Karpas-422 (cell line): Measurements from ENCODE around the gene CRTAP. TPM values are rescaled to one million over a fixed set of nuclear protein-coding genes. Genes with fewer than 3 reads are reported as not detected.

Source experiments
- DNase-seq: peaks from one replicate; pipeline ENCODE4 v3.0.0-alpha.2; 2015
- H2AFZ ChIP-seq: fragments of 200-600 bp; sonication (generic); 2 replicates; pipeline ENCODE4 v1.6.1; 2014; ENCODE audit warnings: antibody characterized with exemption, low read length, mixed read lengths
- H3K27ac ChIP-seq: fragments of 200-600 bp; sonication (generic); 2 replicates; pipeline ENCODE4 v1.5.1; 2014; ENCODE audit warnings: mild to moderate bottlenecking, low read length, moderate library complexity
- H3K27me3 ChIP-seq: fragments of 200-600 bp; sonication (generic); 2 replicates; pipeline ENCODE4 v1.6.1; 2014; ENCODE audit warnings: low read length, mixed read lengths
- H3K36me3 ChIP-seq: fragments of 200-600 bp; sonication (generic); 2 replicates; pipeline ENCODE4 v1.6.1; 2014; ENCODE audit warnings: low read length, mixed read lengths; ENCODE audit not compliant: insufficient read depth
- H3K4me1 ChIP-seq: fragments of 200-600 bp; sonication (generic); 2 replicates; pipeline ENCODE4 v1.6.1; 2014; ENCODE audit warnings: mild to moderate bottlenecking, low read length, mixed read lengths
- H3K4me2 ChIP-seq: fragments of 200-600 bp; sonication (generic); 2 replicates; pipeline ENCODE4 v1.6.1; 2014; ENCODE audit warnings: low read length, low read depth, mild to moderate bottlenecking; ENCODE audit not compliant: poor library complexity, severe bottlenecking
- H3K4me3 ChIP-seq: fragments of 200-600 bp; sonication (generic); 2 replicates; pipeline ENCODE4 v1.5.1; 2014; ENCODE audit warnings: mild to moderate bottlenecking, antibody characterized with exemption, low read length, mixed read lengths
- H3K79me2 ChIP-seq: fragments of 200-600 bp; sonication (generic); 2 replicates; pipeline ENCODE4 v1.6.1; 2014; ENCODE audit warnings: mild to moderate bottlenecking, low read length, mixed read lengths
- H3K9ac ChIP-seq: fragments of 200-600 bp; sonication (generic); 2 replicates; pipeline ENCODE4 v1.6.0; 2014; ENCODE audit warnings: low read length
- H3K9me2 ChIP-seq: fragments of 200-600 bp; sonication (generic), shearing (Covaris generic); replicated peaks from 2 replicates; pipeline ENCODE4 v1.6.0; 2014; ENCODE audit warnings: mild to moderate bottlenecking, low read length, moderate library complexity; ENCODE audit not compliant: insufficient read depth
- H3K9me3 ChIP-seq: fragments of 300-700, 200-600 bp; sonication (generic); 2 replicates; pipeline ENCODE4 v1.6.1; 2014; ENCODE audit warnings: low read length, mixed read lengths
- H4K20me1 ChIP-seq: fragments of 200-600 bp; sonication (generic); 2 replicates; pipeline ENCODE4 v1.6.1; 2014; ENCODE audit warnings: mild to moderate bottlenecking, antibody characterized with exemption, low read length, low read depth; ENCODE audit not compliant: insufficient read depth
- total RNA-seq: library from RNA; depleted of rRNA; stranded (reverse); fragments of >200 nt; shearing (Covaris generic); gene quantifications from 2 replicates; pipeline ENCODE4 v1.2.3, GENCODE V29; 2014; ENCODE audit warnings: low replicate concordance

CRTAP gene
- total RNA-seq, 1 experiment from 2014 or later, result 72.5 TPM

DNA sequence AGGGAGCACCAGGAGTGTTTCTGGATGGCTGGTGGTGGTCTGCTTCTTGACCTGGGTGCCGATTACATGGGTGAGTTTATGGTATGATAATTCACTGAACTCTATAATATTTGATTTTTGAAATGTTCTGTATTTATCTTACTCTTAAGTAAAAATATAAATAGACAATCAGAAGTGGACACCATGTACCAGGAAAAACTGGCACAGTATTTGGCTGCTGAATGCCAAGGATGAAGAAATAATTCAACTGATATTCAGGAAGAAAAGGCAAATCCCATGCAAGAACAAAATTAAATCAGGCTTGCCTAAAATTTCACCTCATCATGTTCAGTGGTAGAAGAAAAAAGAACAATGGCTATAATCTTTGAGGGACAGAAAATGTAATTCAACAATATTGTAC is 51.6 kb downstream of the CRTAP start:
- Histone ChIP-seq H4K20me1 (no peaks in the 10 kb centered on the region), H3K9me3 (no peaks in the 10 kb centered on the region), H3K27ac (no peak overlapping the region), H3K36me3 (no peaks in the 10 kb centered on the region), H3K9ac (no peak overlapping the region), H3K79me2 (no peaks in the 10 kb centered on the region), H3K9me2 (no peaks in the 10 kb centered on the region), H3K4me1 (peaks cover 17% of the 10 kb centered on the region), H3K4me3 (no peak overlapping the region), H2AFZ (no peak overlapping the region), H3K27me3 (no peaks in the 10 kb centered on the region), H3K4me2 (no peak overlapping the region)
- DNase-seq, result no peak

DNA sequence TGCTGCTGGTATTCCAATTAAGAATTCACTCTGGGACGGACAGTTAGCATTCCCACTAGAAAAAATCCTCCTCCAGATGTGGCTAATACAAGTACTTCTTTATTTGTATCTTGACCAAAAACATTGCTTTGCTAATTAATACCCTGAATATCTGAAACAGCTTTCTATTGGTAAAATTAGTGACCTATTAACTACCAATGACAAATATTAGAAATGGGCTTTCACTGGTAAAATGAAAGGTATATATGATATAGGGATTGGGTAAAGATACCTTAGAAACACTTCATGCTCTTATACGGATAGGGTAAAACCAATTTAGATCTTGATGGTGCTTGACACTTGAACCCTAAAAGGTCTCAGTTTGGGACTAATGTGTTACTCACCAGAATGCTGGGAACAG is 52.3 kb downstream of the CRTAP start:
- H3K36me3 ChIP-seq, result no peaks in the 10 kb centered on the region
- no peak overlapping the region for H3K4me3 ChIP-seq
- no peak overlapping the region for H3K27ac ChIP-seq
- no peak for DNase-seq
- no peak overlapping the region for H3K9ac ChIP-seq
- H3K9me3 ChIP-seq, result no peaks in the 10 kb centered on the region
- H3K79me2 ChIP-seq, result no peaks in the 10 kb centered on the region
- peaks cover 17% of the 10 kb centered on the region for H3K4me1 ChIP-seq
- H4K20me1 ChIP-seq, result no peaks in the 10 kb centered on the region
- no peaks in the 10 kb centered on the region for H3K9me2 ChIP-seq
- H2AFZ ChIP-seq, result no peak overlapping the region
- no peaks in the 10 kb centered on the region for H3K27me3 ChIP-seq
- no peak overlapping the region for H3K4me2 ChIP-seq

DNA sequence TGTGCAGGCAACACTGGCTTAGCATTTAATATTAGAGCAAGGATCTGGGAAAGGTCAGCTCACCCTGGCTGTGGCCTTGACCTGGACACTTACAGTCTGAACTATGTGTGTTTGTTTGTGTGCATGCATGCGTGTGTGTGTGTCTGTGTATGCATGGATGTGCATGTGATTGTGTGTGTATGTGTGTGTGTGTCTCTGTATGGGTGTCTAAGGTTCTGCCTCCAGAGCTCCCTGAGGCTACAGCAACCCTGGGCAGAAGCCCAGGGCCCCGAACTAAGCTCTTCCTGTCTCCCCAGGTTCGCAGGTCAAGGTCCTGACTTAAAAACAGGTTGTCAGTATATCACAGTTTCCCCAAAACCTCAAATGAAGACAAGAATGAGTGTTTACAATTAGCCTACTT is 53.5 kb downstream of the CRTAP start:
- H3K4me2 ChIP-seq, result no peak overlapping the region
- H2AFZ ChIP-seq, result no peak overlapping the region
- H3K27ac ChIP-seq, result no peak overlapping the region
- no peak overlapping the region for H3K4me3 ChIP-seq
- no peaks in the 10 kb centered on the region for H3K9me2 ChIP-seq
- H4K20me1 ChIP-seq, result no peaks in the 10 kb centered on the region
- no peaks in the 10 kb centered on the region for H3K27me3 ChIP-seq
- no peaks in the 10 kb centered on the region for H3K36me3 ChIP-seq
- no peaks in the 10 kb centered on the region for H3K9me3 ChIP-seq
- H3K9ac ChIP-seq, result no peak overlapping the region
- H3K4me1 ChIP-seq, result peaks cover 14% of the 10 kb centered on the region
- no peaks in the 10 kb centered on the region for H3K79me2 ChIP-seq
- no peak for DNase-seq

DNA sequence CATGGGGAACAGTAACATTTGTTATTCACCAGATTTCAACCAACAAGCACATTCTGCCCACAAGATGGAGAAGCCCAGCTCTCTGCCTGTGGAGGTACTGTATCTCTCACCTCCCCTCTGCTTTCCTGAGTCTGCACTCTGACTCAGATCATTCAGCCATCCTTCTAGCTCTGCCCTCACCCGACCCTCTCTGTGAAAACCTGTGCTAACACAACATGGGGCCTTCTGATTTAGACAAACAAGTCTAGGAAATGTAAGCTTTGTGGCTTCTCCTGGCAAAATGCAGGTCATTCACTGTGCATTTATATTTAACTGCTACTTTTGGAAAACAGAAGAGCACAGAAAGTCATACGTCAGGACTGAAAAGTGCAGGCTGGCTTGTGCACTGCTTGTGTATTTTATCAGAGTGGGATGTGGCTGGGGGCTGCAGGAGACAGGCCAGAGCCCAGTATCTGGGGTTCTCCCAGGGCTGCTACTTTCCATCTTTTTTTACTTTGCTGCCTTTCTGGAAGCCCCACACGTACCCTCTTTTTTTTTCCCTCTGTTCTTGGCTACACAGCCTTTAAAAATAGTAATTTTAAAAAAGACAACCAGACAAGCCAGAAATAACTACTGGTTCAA is 54.0 kb downstream of the CRTAP start:
- no peak overlapping the region for H3K4me3 ChIP-seq
- no peak overlapping the region for H3K9ac ChIP-seq
- H3K27me3 ChIP-seq, result no peaks in the 10 kb centered on the region
- H3K9me2 ChIP-seq, result no peaks in the 10 kb centered on the region
- no peaks in the 10 kb centered on the region for H3K9me3 ChIP-seq
- H3K4me1 ChIP-seq, result peaks cover 9% of the 10 kb centered on the region
- H3K4me2 ChIP-seq, result no peak overlapping the region
- no peaks in the 10 kb centered on the region for H3K79me2 ChIP-seq
- no peaks in the 10 kb centered on the region for H3K36me3 ChIP-seq
- DNase-seq, result no peak
- H4K20me1 ChIP-seq, result no peaks in the 10 kb centered on the region
- no peak overlapping the region for H2AFZ ChIP-seq
- H3K27ac ChIP-seq, result no peak overlapping the region

DNA sequence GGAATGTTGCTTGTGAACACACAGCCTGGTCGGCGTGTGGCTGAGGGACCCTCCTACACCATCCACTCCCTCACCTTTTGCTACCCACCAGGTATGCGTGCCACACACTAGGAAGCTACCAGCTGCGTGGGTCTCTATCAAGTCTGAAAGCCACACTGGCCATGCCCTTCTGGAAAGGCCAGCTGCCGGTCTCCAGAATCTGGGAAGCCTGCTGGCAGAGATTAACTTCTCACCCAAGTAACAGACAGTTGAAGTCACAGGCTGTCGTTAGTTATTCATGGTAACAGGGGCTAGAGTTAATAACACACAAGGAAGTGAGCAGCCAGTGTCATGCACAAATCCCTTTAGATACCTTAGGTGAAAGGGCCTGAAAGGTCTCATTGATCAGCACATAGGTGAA is 56.7 kb downstream of the CRTAP start:
- Histone ChIP-seq H3K4me3 (no peak overlapping the region), H3K4me2 (no peak overlapping the region), H3K9me3 (no peaks in the 10 kb centered on the region), H3K27me3 (no peaks in the 10 kb centered on the region), H3K27ac (no peak overlapping the region), H2AFZ (no peak overlapping the region), H3K79me2 (no peaks in the 10 kb centered on the region), H3K4me1 (no peaks in the 10 kb centered on the region), H3K9ac (no peak overlapping the region), H3K9me2 (no peaks in the 10 kb centered on the region), H4K20me1 (no peaks in the 10 kb centered on the region), H3K36me3 (no peaks in the 10 kb centered on the region)
- no peak for DNase-seq

- H3K9ac ChIP-seq, result no peak overlapping the region
- no peak overlapping the region for H3K27ac ChIP-seq
- H3K4me3 ChIP-seq, result no peak overlapping the region
- no peaks in the 10 kb centered on the region for H3K4me1 ChIP-seq
- 0 out of 2 replicates have a peak overlapping the region, but pooled peaks have one; percentile 57 for H2AFZ ChIP-seq
- no peak for DNase-seq
- no peaks in the 10 kb centered on the region for H4K20me1 ChIP-seq
- no peaks in the 10 kb centered on the region for H3K9me2 ChIP-seq
- no peak overlapping the region for H3K4me2 ChIP-seq
- no peaks in the 10 kb centered on the region for H3K27me3 ChIP-seq
- no peaks in the 10 kb centered on the region for H3K79me2 ChIP-seq
- no peaks in the 10 kb centered on the region for H3K9me3 ChIP-seq
- H3K36me3 ChIP-seq, result no peaks in the 10 kb centered on the region
These were observed 57.8 kb downstream of the CRTAP start for GRCh38 chr3:33171580-33171979.

DNA sequence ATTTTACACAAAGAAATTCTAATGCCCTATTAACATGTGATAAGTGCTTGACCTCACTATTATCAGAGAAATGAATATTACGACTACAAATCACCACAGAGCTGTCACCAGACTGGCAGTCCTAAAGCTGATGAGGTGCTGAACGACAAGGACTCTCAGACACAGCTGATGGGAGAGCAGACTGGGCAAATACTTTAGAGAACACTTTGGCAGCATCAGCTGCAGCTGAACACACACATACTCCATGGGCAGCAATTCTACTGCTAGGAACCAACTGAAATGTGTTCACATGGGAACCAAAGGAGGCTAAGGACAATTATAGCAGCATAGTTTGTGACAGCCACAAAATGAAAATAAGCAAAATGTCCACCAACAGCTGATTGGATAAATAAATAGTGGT is 59.3 kb downstream of the CRTAP start:
- no peaks in the 10 kb centered on the region for H3K4me1 ChIP-seq
- no peaks in the 10 kb centered on the region for H4K20me1 ChIP-seq
- no peak overlapping the region for H3K4me2 ChIP-seq
- no peaks in the 10 kb centered on the region for H3K36me3 ChIP-seq
- no peak overlapping the region for H3K9ac ChIP-seq
- no peak overlapping the region for H3K4me3 ChIP-seq
- no peaks in the 10 kb centered on the region for H3K9me2 ChIP-seq
- H3K27ac ChIP-seq, result no peak overlapping the region
- no peaks in the 10 kb centered on the region for H3K79me2 ChIP-seq
- no peak overlapping the region for H2AFZ ChIP-seq
- no peaks in the 10 kb centered on the region for H3K9me3 ChIP-seq
- no peaks in the 10 kb centered on the region for H3K27me3 ChIP-seq
- DNase-seq, result no peak

DNA sequence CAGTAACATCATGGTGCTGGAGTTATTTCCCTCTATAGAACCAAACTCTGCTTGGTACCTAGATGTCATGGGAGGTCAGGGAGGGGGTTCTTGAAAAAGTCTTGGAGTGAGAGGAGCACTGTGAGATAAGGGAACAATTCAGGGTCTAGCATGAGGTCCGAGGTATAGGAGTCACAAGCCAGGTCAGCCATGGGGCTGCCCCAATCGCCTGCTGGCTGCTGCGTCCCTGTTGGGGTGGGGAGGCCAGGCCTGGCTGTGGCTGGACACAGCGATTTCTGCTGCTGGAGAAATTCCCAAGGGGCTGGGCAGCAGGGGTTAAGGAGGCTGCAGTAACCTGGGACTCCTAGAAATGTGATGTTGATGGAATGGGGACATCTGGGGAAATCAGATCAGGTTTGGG is 59.9 kb downstream of the CRTAP start:
- no peak for DNase-seq
- H3K36me3 ChIP-seq, result no peaks in the 10 kb centered on the region
- H4K20me1 ChIP-seq, result no peaks in the 10 kb centered on the region
- no peak overlapping the region for H3K4me3 ChIP-seq
- no peak overlapping the region for H3K9ac ChIP-seq
- H3K9me2 ChIP-seq, result no peaks in the 10 kb centered on the region
- no peak overlapping the region for H3K27ac ChIP-seq
- no peaks in the 10 kb centered on the region for H3K4me1 ChIP-seq
- H3K27me3 ChIP-seq, result no peaks in the 10 kb centered on the region
- no peaks in the 10 kb centered on the region for H3K9me3 ChIP-seq
- H3K79me2 ChIP-seq, result no peaks in the 10 kb centered on the region
- H2AFZ ChIP-seq, result no peak overlapping the region
- no peak overlapping the region for H3K4me2 ChIP-seq

DNA sequence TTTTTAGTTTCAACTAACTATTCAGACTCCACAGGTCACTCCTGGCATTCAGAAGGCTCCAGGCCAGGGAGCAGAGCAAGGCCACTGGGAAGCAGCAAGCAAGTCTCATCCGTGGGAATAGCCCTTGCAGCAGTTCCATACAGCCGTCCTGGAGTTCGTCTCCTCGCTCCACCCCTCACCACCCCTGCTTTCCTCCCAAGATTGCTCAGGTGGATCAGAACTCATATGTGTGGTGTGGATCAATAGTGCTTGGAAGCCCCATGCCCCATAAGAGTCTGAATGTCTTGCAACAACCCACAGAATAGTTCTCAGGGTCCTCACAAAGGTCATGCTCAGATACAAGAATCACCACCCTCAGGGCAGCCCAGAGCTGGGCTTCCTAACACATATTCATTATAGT is 60.3 kb downstream of the CRTAP start:
- Histone ChIP-seq H3K79me2 (no peaks in the 10 kb centered on the region), H3K4me2 (no peak overlapping the region), H3K9me2 (no peaks in the 10 kb centered on the region), H3K4me3 (no peak overlapping the region), H3K36me3 (no peaks in the 10 kb centered on the region), H3K27ac (no peak overlapping the region), H4K20me1 (no peaks in the 10 kb centered on the region), H2AFZ (no peak overlapping the region), H3K9me3 (no peaks in the 10 kb centered on the region), H3K4me1 (no peaks in the 10 kb centered on the region), H3K27me3 (no peaks in the 10 kb centered on the region), H3K9ac (no peak overlapping the region)
- DNase-seq, result no peak
